ENCODE measurements around the gene MCRS1. TPM values are rescaled to one million over a fixed set of nuclear protein-coding genes. Genes with fewer than 3 reads are reported as not detected.

Gene MCRS1
- total and polyA plus RNA-seq, 3 experiments from 2014 or later: 61.6 to 96.5 (median 89.1) TPM

DNA sequence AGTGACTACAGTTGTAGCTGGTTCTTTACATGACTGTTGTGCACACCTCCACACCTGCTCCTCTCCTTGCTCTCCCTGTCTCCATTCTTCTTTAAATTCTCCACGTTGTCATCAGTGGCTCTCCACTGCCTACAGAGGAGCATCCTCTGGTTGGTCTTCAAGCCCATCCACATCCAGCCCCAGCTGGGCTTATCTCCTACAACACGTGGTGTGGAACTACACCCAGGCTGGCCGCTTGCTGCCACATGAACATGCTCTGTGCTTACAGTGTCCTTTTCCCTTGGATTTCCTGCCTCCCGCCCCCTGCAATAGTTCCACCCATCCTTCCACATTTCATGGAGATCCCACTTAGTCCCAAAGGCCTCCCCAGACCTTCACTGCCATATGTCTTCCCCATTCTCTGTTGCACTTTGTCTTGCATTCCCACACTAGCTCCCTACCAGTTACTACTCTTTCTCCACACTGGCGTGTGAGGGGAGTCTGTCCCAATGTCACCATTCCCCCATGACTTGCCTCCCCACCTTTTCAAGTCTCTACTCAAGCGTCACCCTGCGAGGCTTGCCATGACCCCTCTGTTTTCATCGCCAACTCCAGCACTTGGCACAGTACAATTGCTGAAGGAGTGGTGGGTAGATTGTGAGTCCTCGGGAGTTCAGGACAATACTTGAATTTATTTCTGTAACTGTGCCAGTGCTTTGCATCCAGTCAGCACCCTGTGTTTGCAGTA lies 9.8 kb upstream of the MCRS1 start:
- Histone ChIP-seq H3K27ac (ENCODE audit: low read depth, low read length) (no peak overlapping the region), H3K27me3 (ENCODE audit: insufficient read depth, low read length, poor library complexity, severe bottlenecking) (no peaks in the 10 kb centered on the region), H3K4me3 (ENCODE audit: low read length) (no peak overlapping the region), H3K9me3 (ENCODE audit: low read length) (no peaks in the 10 kb centered on the region), H3K36me3 (ENCODE audit: insufficient read depth, low read length) (no peaks in the 10 kb centered on the region), H3K4me1 (ENCODE audit: insufficient read depth, low read length) (peaks cover 8% of the 10 kb centered on the region)
- Mint-ChIP-seq H3K9me3 (no peaks in the 10 kb centered on the region), H3K36me3 (peaks cover 0 to 37% (median 14%) of the 10 kb centered on the region in 3 donors), H3K27me3 (no peaks in the 10 kb centered on the region), H3K27ac (peak overlapping the region in 2 of 8 donors; percentile 21 to 27), H3K4me3 (peak overlapping the region in 1 of 7 donors; percentile 50), H3K4me1 (peaks cover 5 to 13% (median 11%) of the 10 kb centered on the region in 3 donors)
- CTCF ChIA-PET: no interaction called here
- DNase-seq: no peak
- POLR2A ChIA-PET: no interaction called here

DNA sequence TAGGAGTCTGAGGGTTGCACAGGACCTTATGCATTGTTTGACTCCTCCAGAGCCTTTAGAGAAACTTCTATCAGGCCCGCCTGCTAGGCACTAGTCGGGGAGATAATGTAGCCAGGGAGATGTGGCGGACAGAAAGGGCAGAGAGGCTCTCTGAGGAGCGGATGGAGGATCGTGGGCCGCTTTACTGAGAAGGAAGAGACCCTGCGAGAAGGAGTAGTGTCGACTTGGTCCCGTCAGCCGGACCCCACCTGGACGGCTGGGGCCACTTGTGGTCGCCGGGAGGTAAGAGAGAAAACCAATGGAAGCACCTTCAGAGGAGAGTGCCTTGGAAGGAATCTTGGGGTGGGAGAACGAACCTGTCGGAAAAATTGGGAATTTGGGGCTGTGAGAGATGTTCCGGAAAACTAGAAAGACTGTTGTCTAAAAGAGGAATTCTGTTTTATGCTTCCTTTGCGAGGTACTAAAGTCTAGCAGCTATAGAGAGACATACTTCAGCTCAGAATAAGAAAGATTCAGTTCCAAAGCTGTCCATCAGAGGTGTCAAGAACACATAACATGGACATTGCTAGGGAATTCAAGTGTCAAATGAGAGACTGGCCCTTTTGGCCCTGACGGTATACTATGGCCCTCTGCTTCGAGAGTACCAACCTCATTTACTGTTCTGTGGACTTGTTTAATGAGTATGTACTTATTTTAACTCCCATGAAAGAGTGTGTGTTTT lies 660 bp upstream of the MCRS1 start:
- no peak for DNase-seq
- peak overlapping the region; percentile 96 for H3K4me3 ChIP-seq (ENCODE audit: low read length)
- peaks cover 42% of the 10 kb centered on the region for H3K4me1 ChIP-seq (ENCODE audit: insufficient read depth, low read length)
- no peaks in the 10 kb centered on the region for H3K9me3 ChIP-seq (ENCODE audit: low read length)
- Mint-ChIP-seq H3K27me3 (no peaks in the 10 kb centered on the region), H3K4me3 (peak overlapping the region; percentile 93 to 100 (median 99)), H3K36me3 (peaks cover 0 to 39% (median 2%) of the 10 kb centered on the region in 3 donors), H3K27ac (peak overlapping the region; percentile 96 to 100 (median 99)), H3K9me3 (no peaks in the 10 kb centered on the region), H3K4me1 (peaks cover 51 to 64% (median 62%) of the 10 kb centered on the region in 3 donors)
- no peaks in the 10 kb centered on the region for H3K27me3 ChIP-seq (ENCODE audit: insufficient read depth, low read length, poor library complexity, severe bottlenecking)
- POLR2A ChIA-PET: no interaction called here
- CTCF ChIA-PET: interaction anchor here (0.6 to 2.3 kb wide), 4 partner anchors 13 to 210 kb away, joined by 3 to 7 read pairs (median 4); no protein-coding TSS in a partner anchor
- H3K36me3 ChIP-seq (ENCODE audit: insufficient read depth, low read length): peaks cover 10% of the 10 kb centered on the region
- peak overlapping the region; percentile 99 for H3K27ac ChIP-seq (ENCODE audit: low read depth, low read length)

DNA sequence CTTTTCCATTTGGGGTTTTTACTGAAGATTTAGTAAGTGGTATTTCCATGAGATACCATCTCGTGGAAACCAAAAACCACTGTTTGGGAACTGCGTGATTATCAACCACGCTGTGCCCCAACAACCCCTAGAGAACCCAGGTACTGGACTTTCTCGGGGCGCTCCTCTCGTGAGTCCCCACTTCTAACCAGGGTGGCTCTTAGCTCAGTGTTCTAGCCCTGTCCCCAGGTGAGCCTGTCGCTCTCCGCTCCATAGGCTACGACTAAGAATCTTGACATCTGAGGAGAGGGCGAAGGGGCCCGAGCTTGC lies 686 bp downstream of the MCRS1 start:
- H3K4me3 ChIP-seq (ENCODE audit: low read length): peak overlapping the region; percentile 96
- DNase-seq: no peak
- no peaks in the 10 kb centered on the region for H3K9me3 Mint-ChIP-seq
- ChIA-PET POLR2A (interaction anchor here (0.6 to 1.7 kb wide), 6 partner anchors 14 to 201 kb away, joined by 3 to 5 read pairs (median 4); partner anchors contain the start of genes KCNH3, PRPF40B and TMBIM6), CTCF (interaction anchor here (1.0 to 2.3 kb wide), 6 partner anchors 14 to 270 kb away, joined by 3 to 9 read pairs (median 5); partner anchors contain the start of genes DNAJC22 and TMBIM6)
- peaks cover 24% of the 10 kb centered on the region for H3K36me3 ChIP-seq (ENCODE audit: insufficient read depth, low read length)
- peaks cover 1 to 50% (median 7%) of the 10 kb centered on the region in 3 donors for H3K36me3 Mint-ChIP-seq
- no peaks in the 10 kb centered on the region for H3K9me3 ChIP-seq (ENCODE audit: low read length)
- peaks cover 42% of the 10 kb centered on the region for H3K4me1 ChIP-seq (ENCODE audit: insufficient read depth, low read length)
- peaks cover 52 to 64% (median 63%) of the 10 kb centered on the region in 3 donors for H3K4me1 Mint-ChIP-seq
- H3K27ac Mint-ChIP-seq: peak overlapping the region; percentile 96 to 100 (median 99)
- peak overlapping the region; percentile 93 to 100 (median 99) for H3K4me3 Mint-ChIP-seq
- no peaks in the 10 kb centered on the region for H3K27me3 Mint-ChIP-seq
- no peaks in the 10 kb centered on the region for H3K27me3 ChIP-seq (ENCODE audit: insufficient read depth, low read length, poor library complexity, severe bottlenecking)
- H3K27ac ChIP-seq (ENCODE audit: low read depth, low read length): peak overlapping the region; percentile 99

GRCh38 chr12:49566361-49566760 lies 1.6 kb downstream of the MCRS1 start:
- peak overlapping the region in 4 of 8 donors; percentile 21 to 57 (median 43) for H3K27ac Mint-ChIP-seq

GRCh38 chr12:49565406-49566265 lies 2.3 kb downstream of the MCRS1 start:
- POLR2A ChIA-PET: interaction anchor here (1.1 to 1.6 kb wide), 2 partner anchors 12 to 27 kb away, joined by 3 to 6 read pairs; partner anchors contain the start of gene KCNH3
- CTCF ChIA-PET: interaction anchor here (1.1 kb wide), 1 partner anchor 141 kb away, joined by 3 read pairs; no protein-coding TSS in a partner anchor
- DNase-seq: no peak
- peaks cover 40% of the 10 kb centered on the region for H3K36me3 ChIP-seq (ENCODE audit: insufficient read depth, low read length)
- H3K9me3 ChIP-seq (ENCODE audit: low read length): no peaks in the 10 kb centered on the region
- Mint-ChIP-seq H3K27ac (peak overlapping the region in 7 of 8 donors; percentile 36 to 92 (median 50)), H3K4me1 (peaks cover 51 to 64% (median 55%) of the 10 kb centered on the region in 3 donors), H3K27me3 (no peaks in the 10 kb centered on the region), H3K36me3 (peaks cover 3 to 65% (median 11%) of the 10 kb centered on the region in 3 donors), H3K4me3 (peak overlapping the region; percentile 8 to 99 (median 48)), H3K9me3 (no peaks in the 10 kb centered on the region)
- no peak overlapping the region for H3K27ac ChIP-seq (ENCODE audit: low read depth, low read length)
- no peaks in the 10 kb centered on the region for H3K27me3 ChIP-seq (ENCODE audit: insufficient read depth, low read length, poor library complexity, severe bottlenecking)
- no peak overlapping the region for H3K4me3 ChIP-seq (ENCODE audit: low read length)
- H3K4me1 ChIP-seq (ENCODE audit: insufficient read depth, low read length): peaks cover 42% of the 10 kb centered on the region

More at GRCh38 chr12:49566361-49566760, 1.6 kb downstream of the MCRS1 start:
- Mint-ChIP-seq H3K9me3 (no peaks in the 10 kb centered on the region), H3K4me3 (peak overlapping the region in 5 of 7 donors; percentile 12 to 99 (median 93)), H3K4me1 (peaks cover 51 to 64% (median 57%) of the 10 kb centered on the region in 3 donors), H3K27me3 (no peaks in the 10 kb centered on the region), H3K36me3 (peaks cover 3 to 58% (median 7%) of the 10 kb centered on the region in 3 donors)
- Histone ChIP-seq H3K27me3 (ENCODE audit: insufficient read depth, low read length, poor library complexity, severe bottlenecking) (no peaks in the 10 kb centered on the region), H3K27ac (ENCODE audit: low read depth, low read length) (no peak overlapping the region), H3K9me3 (ENCODE audit: low read length) (no peaks in the 10 kb centered on the region), H3K36me3 (ENCODE audit: insufficient read depth, low read length) (peaks cover 33% of the 10 kb centered on the region), H3K4me1 (ENCODE audit: insufficient read depth, low read length) (peaks cover 42% of the 10 kb centered on the region), H3K4me3 (ENCODE audit: low read length) (peak overlapping the region; percentile 96)
- POLR2A ChIA-PET: interaction anchor here (1.4 to 1.7 kb wide), 2 partner anchors 13 to 57 kb away, joined by 4 to 5 read pairs; partner anchors contain the start of gene PRPF40B
- DNase-seq: no peak
- CTCF ChIA-PET: interaction anchor here (1.0 to 1.6 kb wide), 5 partner anchors 13 to 269 kb away, joined by 3 to 9 read pairs (median 4); partner anchors contain the start of genes DNAJC22 and TMBIM6

GRCh38 chr12:49564686-49565405 lies 3.1 kb downstream of the MCRS1 start:
- Mint-ChIP-seq H3K27me3 (no peaks in the 10 kb centered on the region), H3K4me3 (peak overlapping the region in 6 of 7 donors; percentile 28 to 99 (median 38)), H3K27ac (peak overlapping the region in 6 of 8 donors; percentile 17 to 92 (median 46)), H3K36me3 (peaks cover 3 to 71% (median 12%) of the 10 kb centered on the region in 3 donors), H3K9me3 (no peaks in the 10 kb centered on the region), H3K4me1 (peaks cover 49 to 60% (median 53%) of the 10 kb centered on the region in 3 donors)
- H3K36me3 ChIP-seq (ENCODE audit: insufficient read depth, low read length): peaks cover 48% of the 10 kb centered on the region
- POLR2A ChIA-PET: interaction anchor here (1.1 to 1.6 kb wide), 2 partner anchors 12 to 26 kb away, joined by 3 to 6 read pairs; partner anchors contain the start of gene KCNH3
- H3K9me3 ChIP-seq (ENCODE audit: low read length): no peaks in the 10 kb centered on the region
- H3K27ac ChIP-seq (ENCODE audit: low read depth, low read length): no peak overlapping the region
- no peaks in the 10 kb centered on the region for H3K27me3 ChIP-seq (ENCODE audit: insufficient read depth, low read length, poor library complexity, severe bottlenecking)
- peaks cover 42% of the 10 kb centered on the region for H3K4me1 ChIP-seq (ENCODE audit: insufficient read depth, low read length)
- DNase-seq: no peak
- CTCF ChIA-PET: interaction anchor here (1.1 to 2.2 kb wide), 3 partner anchors 11 to 206 kb away, joined by 3 to 12 read pairs (median 3); no protein-coding TSS in a partner anchor
- H3K4me3 ChIP-seq (ENCODE audit: low read length): no peak overlapping the region
